GM19099 (cell line): ENCODE data around the gene SSR1.

Experiments used
- POLR2A ChIP-seq: IDR thresholded peaks from 3 replicates; pipeline ENCODE4 v1.6.1; 2011; ENCODE audit warnings: low read depth; ENCODE audit not compliant: insufficient read length; ENCODE audit errors: extremely low read depth

Gene SSR1

GRCh38 chr6:7283676-7284075 lies 29.3 kb downstream of the SSR1 start:
- TF ChIP-seq POLR2A: no peak

- TF ChIP-seq POLR2A: no peak
Measured at GRCh38 chr6:7282097-7282906, 30.7 kb downstream of the SSR1 start.

- no peak for TF ChIP-seq POLR2A
Measured at GRCh38 chr6:7276199-7276524, 36.8 kb downstream of the SSR1 start.

GRCh38 chr6:7273709-7274108 lies 39.3 kb downstream of the SSR1 start:
- no peak for TF ChIP-seq POLR2A

GRCh38 chr6:7271205-7271534 lies 41.8 kb downstream of the SSR1 start:
- no peak for TF ChIP-seq POLR2A

GRCh38 chr6:7270320-7271204 lies 42.4 kb downstream of the SSR1 start:
- TF ChIP-seq POLR2A: no peak

- no peak for TF ChIP-seq POLR2A
Measured at GRCh38 chr6:7269816-7270215, 43.2 kb downstream of the SSR1 start.

- TF ChIP-seq POLR2A: no peak
Measured at GRCh38 chr6:7268816-7269555, 44.0 kb downstream of the SSR1 start.

GRCh38 chr6:7268362-7268761 lies 44.6 kb downstream of the SSR1 start:
- TF ChIP-seq POLR2A: no peak

- no peak for TF ChIP-seq POLR2A
Measured at GRCh38 chr6:7267466-7268091, 45.4 kb downstream of the SSR1 start.

GRCh38 chr6:7267071-7267465 lies 45.9 kb downstream of the SSR1 start:
- TF ChIP-seq POLR2A: no peak

- TF ChIP-seq POLR2A: no peak
Measured at GRCh38 chr6:7264686-7265384, 48.2 kb downstream of the SSR1 start.

- no peak for TF ChIP-seq POLR2A
Measured at GRCh38 chr6:7264041-7264440, 49.0 kb downstream of the SSR1 start.

GRCh38 chr6:7262746-7263518 lies 50.1 kb downstream of the SSR1 start:
- TF ChIP-seq POLR2A: no peak

GRCh38 chr6:7261852-7262461 lies 51.0 kb downstream of the SSR1 start:
- no peak for TF ChIP-seq POLR2A
